Measurements from ENCODE around the gene PLSCR3. TPM values are rescaled to one million over a fixed set of nuclear protein-coding genes. Genes with fewer than 3 reads are reported as not detected.

The PLSCR3 gene
- total RNA-seq, 1 donor from 2014 or later, result 9.0 TPM

DNA sequence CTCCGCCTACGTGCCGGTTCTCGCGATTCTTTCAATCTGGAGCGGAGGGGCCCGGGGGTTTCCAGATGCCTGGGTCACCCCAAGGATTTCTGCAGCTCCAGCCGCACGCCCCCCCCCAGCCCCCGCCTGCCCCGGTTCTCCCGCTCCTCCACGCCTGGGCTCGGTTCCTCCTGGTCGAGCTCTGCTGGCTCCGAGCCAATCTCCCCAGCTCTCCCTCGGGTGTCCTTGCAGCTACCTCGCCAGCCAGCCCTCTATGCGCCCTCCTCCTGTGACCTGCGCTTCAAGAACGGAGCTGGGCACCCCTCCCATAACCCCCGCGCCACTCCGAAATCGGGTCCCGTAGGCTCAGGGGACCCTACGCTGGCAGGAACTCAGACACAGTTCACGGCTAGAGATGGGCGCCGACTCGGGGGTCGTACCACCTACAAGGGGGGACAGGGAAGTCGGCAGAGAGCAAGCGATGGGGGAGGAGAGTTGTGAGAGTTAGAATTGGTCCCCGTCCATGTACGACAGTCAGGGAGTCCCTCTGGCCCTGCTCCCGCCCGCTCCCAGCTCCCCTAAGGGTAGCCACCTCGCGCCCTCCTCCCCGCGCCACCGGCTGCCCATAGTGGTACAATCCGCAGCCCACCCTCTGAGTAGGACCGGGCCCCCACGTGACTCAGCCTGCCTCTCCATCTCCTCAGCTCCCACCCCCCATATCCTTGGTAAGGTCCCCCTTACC lies 45.9 kb upstream of the PLSCR3 start:
- H3K36me3 ChIP-seq (ENCODE audit: control insufficient read depth, insufficient read depth, low read length), result peaks cover 2% of the 10 kb centered on the region
- DNase-seq (ENCODE audit: low read depth) (peak; percentile 25), FAIRE-seq (no peak)
- TF ChIP-seq, protein P1, sequence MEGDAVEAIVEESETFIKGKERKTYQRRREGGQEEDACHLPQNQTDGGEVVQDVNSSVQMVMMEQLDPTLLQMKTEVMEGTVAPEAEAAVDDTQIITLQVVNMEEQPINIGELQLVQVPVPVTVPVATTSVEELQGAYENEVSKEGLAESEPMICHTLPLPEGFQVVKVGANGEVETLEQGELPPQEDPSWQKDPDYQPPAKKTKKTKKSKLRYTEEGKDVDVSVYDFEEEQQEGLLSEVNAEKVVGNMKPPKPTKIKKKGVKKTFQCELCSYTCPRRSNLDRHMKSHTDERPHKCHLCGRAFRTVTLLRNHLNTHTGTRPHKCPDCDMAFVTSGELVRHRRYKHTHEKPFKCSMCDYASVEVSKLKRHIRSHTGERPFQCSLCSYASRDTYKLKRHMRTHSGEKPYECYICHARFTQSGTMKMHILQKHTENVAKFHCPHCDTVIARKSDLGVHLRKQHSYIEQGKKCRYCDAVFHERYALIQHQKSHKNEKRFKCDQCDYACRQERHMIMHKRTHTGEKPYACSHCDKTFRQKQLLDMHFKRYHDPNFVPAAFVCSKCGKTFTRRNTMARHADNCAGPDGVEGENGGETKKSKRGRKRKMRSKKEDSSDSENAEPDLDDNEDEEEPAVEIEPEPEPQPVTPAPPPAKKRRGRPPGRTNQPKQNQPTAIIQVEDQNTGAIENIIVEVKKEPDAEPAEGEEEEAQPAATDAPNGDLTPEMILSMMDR (IDR thresholded peaks at IDR 0.05; ENCODE audit: insufficient read depth, low read length, severe bottlenecking), result no peak
- H3K27me3 ChIP-seq (ENCODE audit: control insufficient read depth, insufficient read depth, low read length), result no peaks in the 10 kb centered on the region
- peak overlapping the region; percentile 57 for H3K4me3 ChIP-seq (ENCODE audit: low read depth, low read length)

DNA sequence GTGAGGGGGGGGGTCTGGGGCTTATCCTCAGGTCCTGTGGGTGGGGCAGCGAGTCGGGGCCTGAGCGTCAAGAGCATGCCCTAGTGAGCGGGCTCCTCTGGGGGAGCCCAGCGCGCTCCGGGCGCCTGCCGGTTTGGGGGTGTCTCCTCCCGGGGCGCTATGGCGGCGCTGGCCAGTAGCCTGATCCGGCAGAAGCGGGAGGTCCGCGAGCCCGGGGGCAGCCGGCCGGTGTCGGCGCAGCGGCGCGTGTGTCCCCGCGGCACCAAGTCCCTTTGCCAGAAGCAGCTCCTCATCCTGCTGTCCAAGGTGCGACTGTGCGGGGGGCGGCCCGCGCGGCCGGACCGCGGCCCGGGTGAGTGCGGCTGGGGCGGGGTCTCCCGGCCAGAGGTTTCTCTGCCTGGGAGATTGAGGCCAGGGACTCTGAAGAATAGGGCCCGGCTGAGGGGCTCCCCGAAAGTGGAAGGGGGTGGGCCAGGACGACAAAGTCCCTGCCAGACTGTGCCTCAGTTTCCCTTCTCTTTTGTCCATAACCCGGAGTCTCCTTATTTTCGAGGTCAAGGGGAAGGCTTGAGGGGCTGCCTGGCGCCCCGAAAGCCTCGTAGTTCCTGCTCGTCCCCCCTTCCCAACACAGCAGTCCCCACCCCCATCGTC lies 45.3 kb upstream of the PLSCR3 start, which contains the start of gene FGF11:
Gene FGF11, plus strand, starts transcription at position 51 of the 651 bp plus-strand sequence. Its CDS starts 109 bp downstream, at position 160.
- no peaks in the 10 kb centered on the region for H3K27me3 ChIP-seq (ENCODE audit: control insufficient read depth, insufficient read depth, low read length)
- FAIRE-seq, result no peak
- TF ChIP-seq, protein P1 (IDR thresholded peaks at IDR 0.05; ENCODE audit: insufficient read depth, low read length, severe bottlenecking), result no peak
- no peak for DNase-seq (ENCODE audit: low read depth)
- peak within 1 kb of the TSS; percentile 57 for H3K4me3 ChIP-seq (ENCODE audit: low read depth, low read length)
- H3K36me3 ChIP-seq (ENCODE audit: control insufficient read depth, insufficient read depth, low read length), result peaks cover 2% of the 10 kb centered on the region

DNA sequence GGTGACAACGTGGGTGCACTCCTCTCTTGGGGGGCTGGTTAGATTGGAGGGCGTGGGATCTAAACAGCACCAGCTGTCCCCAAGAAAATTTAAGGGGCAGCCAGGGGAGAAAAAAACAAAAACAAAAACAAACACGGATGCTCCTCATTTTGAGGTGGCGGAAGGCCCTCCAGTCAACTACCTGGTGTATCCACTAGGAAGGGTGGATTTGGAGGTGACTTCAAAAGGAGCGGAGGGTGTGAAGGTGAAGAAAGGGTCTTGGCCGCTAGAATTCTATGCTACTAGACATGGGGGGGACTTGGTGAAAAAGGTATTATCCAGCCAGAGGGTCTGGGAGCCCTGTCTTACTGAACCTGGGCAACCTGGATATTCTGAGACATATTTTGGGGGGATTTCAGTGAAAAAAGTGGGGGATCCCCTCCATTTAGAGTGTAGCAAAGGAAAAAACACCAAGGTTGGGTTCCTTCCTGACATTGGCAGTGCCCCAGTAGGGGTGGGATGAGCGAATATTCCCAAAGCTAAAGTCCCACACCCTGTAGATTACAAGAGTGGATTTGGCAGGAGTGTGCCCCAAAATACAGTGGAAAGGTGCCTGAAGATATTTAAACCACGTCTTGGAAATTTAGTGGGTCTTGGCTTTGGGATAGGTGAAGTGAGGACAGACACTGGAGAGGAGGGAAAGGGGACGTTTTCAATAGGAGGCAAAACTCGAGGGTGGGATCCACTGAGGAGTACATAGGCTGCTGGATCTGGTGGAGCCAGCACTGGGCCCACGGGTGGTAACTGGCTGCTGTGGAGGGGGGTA lies 44.5 kb upstream of the PLSCR3 start:
- Histone ChIP-seq H3K4me3 (ENCODE audit: low read depth, low read length) (peak overlapping the region; percentile 57), H3K36me3 (ENCODE audit: control insufficient read depth, insufficient read depth, low read length) (peaks cover 2% of the 10 kb centered on the region), H3K27me3 (ENCODE audit: control insufficient read depth, insufficient read depth, low read length) (no peaks in the 10 kb centered on the region)
- DNase-seq (ENCODE audit: low read depth) (no peak), FAIRE-seq (no peak)
- TF ChIP-seq, protein P1 (IDR thresholded peaks at IDR 0.05; ENCODE audit: insufficient read depth, low read length, severe bottlenecking), result no peak

DNA sequence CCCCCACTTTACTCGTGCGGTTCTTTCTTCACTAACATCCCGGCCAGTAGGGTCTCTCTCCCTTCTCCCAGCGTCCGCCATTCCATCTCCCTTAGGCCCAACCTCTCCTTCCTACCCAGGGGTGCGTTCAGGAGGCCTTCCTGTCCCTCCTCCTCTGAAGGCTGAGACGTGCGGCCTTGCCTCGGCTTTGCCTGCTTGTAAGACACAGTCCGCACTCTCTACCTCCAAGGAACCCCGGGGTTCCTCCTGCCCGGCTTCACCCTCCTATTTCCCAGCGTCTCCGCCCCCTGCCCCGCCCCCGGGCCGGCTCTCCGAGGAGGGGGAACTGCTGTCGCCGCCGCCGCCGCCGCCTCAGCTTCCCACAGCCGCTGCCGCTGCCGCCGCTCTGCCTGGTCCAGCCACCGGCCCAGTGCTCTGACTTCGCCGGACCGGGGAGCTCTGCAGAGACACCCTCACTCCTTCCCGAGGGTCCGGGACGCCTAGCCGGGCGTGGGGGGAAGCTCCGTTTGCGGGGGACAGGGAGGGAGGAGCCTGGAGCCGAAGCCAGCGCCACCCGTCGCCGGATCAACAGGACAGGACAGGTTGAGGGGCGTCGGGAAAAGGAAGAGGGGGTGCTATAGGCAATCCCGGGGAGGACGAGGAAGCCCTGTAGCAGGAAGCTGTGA lies 43.8 kb upstream of the PLSCR3 start:
- peak; percentile 33 for DNase-seq (ENCODE audit: low read depth)
- no peak for FAIRE-seq
- Histone ChIP-seq H3K4me3 (ENCODE audit: low read depth, low read length) (peak overlapping the region; percentile 57), H3K27me3 (ENCODE audit: control insufficient read depth, insufficient read depth, low read length) (no peaks in the 10 kb centered on the region), H3K36me3 (ENCODE audit: control insufficient read depth, insufficient read depth, low read length) (peaks cover 2% of the 10 kb centered on the region)
- TF ChIP-seq, protein P1 (IDR thresholded peaks at IDR 0.05; ENCODE audit: insufficient read depth, low read length, severe bottlenecking), result no peak

DNA sequence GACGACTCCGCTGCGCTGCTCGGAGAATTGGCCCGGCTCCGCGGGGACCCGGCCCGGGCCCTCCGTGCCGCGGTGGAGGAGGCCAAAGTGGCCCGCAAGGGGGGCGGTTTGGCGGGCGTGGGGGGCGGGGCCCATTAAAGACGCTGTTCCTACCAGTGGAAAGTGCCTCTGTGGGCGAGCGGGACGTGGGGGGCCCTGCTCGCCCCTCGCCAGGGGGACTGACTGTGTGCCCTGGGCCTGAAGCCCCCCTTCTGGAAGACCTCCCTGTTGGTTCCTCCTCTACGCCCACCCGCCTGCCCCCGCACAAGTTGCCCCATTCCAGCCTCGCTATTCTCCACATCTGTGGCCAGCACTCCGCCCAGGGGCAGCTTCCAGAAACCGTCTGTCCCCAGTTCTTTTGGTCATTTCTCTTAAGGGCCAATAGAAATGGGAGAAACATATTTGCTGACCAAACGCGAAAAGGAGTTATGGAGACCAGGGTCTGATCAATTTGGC lies 43.1 kb upstream of the PLSCR3 start:
- TF ChIP-seq, protein P1 (IDR thresholded peaks at IDR 0.05; ENCODE audit: insufficient read depth, low read length, severe bottlenecking), result no peak
- no peaks in the 10 kb centered on the region for H3K27me3 ChIP-seq (ENCODE audit: control insufficient read depth, insufficient read depth, low read length)
- FAIRE-seq (no peak), DNase-seq (ENCODE audit: low read depth) (no peak)
- H3K4me3 ChIP-seq (ENCODE audit: low read depth, low read length), result peak overlapping the region; percentile 57
- peaks cover 2% of the 10 kb centered on the region for H3K36me3 ChIP-seq (ENCODE audit: control insufficient read depth, insufficient read depth, low read length)
